ENCODE data around the gene GATAD2A.

The GATAD2A gene

DNA sequence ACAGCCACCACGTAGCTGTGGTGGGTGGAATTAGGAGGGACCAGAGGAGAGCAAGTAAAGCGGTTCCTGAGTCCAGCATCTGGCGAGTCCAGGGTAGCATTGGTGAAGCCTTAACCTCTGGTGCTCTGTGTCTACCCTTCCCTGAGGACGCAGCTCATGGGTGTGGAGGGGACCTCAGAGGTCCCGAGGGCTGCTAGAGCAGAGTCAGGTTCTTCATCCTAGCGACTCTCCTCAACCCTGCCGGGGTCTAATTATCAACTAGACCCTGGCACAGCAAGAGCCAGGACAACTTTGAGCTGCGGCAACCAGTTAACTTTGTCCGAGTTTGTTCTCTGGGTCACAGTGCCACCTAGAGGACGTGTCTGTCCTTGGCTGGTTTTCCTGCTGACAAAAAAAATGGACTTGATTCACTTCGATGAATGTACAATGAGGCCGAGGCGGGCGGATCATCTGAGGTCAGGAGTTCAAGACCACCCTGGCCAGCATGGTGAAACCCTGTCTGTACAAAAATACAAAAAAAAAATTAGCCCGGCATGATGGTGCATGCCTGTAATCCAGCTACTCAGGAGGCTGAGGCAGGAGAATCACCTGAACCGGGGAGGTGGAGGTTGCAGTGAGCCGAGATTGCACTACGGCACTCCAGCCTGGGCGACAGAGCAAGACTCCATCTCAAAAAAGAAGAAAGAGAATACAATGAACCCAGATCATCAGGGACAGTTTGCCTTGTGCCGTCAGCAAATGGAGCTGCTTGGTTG, 84.9 kb downstream of the GATAD2A start:
- TF ChIP-seq TAF1 (IDR thresholded peaks at IDR 0.05; ENCODE audit: borderline replicate concordance, low read depth, low read length) (no peak), POLR2A (IDR thresholded peaks at IDR 0.05; ENCODE audit: low read depth, low read length) (no peak), POLR2AphosphoS5 (IDR thresholded peaks at IDR 0.05; ENCODE audit: low read depth, low read length) (no peak)
- DNase-seq (ENCODE audit: insufficient read length) (peak; percentile 78), FAIRE-seq (peak; percentile 97)

DNA sequence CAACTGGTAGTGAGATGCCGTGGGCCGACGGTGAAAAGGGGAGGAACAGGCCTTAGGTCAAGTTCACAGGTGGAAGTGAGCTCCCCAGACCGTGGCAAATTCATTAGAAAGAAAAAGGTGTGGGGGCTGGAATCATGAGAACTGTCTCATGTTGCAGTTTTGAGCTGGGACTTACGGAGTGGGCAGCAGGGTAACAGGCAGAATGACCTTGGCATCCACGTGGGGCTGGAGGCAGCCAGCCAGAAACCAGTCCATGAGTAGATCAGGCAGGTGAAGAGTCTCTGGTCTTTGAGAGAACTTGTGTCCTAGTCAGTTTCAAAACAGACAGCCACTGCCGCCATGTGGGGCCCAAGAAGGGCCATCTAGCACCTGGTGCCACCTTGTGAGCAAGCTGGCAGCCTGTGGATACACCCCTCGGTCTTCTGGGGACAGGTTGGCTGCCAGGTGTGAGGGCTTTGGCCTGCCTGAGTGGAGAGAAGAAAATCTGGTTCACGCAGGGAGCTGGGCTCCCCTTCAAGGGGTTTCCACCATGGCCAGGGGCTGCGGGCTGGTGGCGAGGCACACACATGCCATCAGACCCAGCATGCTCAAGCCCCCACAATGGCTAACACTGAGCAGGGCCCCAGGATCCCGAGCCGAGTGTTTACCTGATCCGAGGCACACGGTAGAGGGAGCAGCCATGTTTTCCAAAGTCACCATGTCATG, 86.0 kb downstream of the GATAD2A start:
- FAIRE-seq, result no peak

DNA sequence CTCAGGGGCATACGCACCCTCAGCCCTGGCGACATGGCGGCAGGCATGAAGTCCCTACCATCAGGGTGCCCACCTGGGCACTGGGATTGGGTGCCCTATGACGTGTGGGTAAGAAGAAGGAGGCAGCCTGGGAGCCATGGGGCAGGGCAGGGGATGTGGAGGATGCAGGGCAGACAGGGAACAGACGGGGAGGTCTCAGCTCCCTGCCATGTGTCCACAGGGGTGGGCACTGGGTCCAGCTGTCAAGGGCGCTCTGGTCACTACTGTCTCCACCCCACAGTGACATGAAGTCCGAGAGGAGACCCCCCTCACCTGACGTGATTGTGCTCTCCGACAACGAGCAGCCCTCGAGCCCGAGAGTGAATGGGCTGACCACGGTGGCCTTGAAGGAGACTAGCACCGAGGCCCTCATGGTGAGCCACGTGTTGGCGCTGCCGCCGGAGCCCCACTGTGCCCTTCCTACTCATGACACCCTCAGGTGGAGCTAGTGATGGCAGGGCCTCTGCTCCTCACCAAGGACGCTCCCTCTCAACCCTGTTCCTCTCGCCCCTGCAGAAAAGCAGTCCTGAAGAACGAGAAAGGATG, 86.6 kb downstream of the GATAD2A start:
- TF ChIP-seq POLR2AphosphoS5 (IDR thresholded peaks at IDR 0.05; ENCODE audit: low read depth, low read length), result no peak
- no peak for TF ChIP-seq TAF1 (IDR thresholded peaks at IDR 0.05; ENCODE audit: borderline replicate concordance, low read depth, low read length)
- TF ChIP-seq POLR2A (IDR thresholded peaks at IDR 0.05; ENCODE audit: low read depth, low read length), result no peak
- no peak for FAIRE-seq
- DNase-seq (ENCODE audit: insufficient read length), result no peak

More for the DNA sequence above, 86.0 kb downstream of the GATAD2A start:
- TF ChIP-seq POLR2AphosphoS5 (IDR thresholded peaks at IDR 0.05; ENCODE audit: low read depth, low read length) (no peak), POLR2A (IDR thresholded peaks at IDR 0.05; ENCODE audit: low read depth, low read length) (no peak), TAF1 (IDR thresholded peaks at IDR 0.05; ENCODE audit: borderline replicate concordance, low read depth, low read length) (no peak)
- DNase-seq (ENCODE audit: insufficient read length), result no peak

DNA sequence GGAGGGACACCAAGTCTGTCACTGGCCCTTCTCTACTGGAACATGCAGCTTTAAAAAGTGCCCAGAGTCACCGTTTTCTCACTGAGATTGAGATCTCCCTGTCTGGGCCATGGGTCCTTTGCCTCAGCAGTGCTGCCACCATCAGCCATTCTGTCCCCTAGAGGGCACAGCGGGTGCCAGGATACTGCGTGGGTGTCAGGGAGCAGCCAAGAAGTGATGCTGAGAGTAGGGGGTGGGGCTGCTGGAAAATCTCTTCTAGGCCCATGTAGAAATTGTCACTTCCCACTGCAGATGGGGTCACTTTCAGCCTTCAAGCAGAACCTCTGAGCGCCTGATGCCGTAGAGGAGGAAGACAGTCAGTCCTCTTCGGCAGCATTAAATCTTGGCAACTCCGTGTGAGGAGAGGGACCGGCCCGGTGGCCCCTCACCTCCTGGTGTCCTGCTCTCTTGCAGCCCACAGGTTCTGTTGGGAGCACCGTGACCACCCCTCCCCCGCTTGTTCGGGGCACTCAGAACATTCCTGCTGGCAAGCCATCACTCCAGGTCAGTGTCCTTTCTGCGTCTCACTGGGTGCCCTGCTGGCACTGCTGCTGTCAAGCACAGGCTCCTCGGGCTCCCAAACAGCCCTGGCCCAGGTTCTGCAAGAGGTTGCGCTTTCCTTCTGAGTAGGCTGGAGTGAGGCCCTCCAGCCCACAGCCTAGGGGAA, 88.5 kb downstream of the GATAD2A start:
- no peak for DNase-seq (ENCODE audit: insufficient read length)
- FAIRE-seq, result no peak
- TF ChIP-seq POLR2A (IDR thresholded peaks at IDR 0.05; ENCODE audit: low read depth, low read length) (no peak), POLR2AphosphoS5 (IDR thresholded peaks at IDR 0.05; ENCODE audit: low read depth, low read length) (no peak), TAF1 (IDR thresholded peaks at IDR 0.05; ENCODE audit: borderline replicate concordance, low read depth, low read length) (no peak)

DNA sequence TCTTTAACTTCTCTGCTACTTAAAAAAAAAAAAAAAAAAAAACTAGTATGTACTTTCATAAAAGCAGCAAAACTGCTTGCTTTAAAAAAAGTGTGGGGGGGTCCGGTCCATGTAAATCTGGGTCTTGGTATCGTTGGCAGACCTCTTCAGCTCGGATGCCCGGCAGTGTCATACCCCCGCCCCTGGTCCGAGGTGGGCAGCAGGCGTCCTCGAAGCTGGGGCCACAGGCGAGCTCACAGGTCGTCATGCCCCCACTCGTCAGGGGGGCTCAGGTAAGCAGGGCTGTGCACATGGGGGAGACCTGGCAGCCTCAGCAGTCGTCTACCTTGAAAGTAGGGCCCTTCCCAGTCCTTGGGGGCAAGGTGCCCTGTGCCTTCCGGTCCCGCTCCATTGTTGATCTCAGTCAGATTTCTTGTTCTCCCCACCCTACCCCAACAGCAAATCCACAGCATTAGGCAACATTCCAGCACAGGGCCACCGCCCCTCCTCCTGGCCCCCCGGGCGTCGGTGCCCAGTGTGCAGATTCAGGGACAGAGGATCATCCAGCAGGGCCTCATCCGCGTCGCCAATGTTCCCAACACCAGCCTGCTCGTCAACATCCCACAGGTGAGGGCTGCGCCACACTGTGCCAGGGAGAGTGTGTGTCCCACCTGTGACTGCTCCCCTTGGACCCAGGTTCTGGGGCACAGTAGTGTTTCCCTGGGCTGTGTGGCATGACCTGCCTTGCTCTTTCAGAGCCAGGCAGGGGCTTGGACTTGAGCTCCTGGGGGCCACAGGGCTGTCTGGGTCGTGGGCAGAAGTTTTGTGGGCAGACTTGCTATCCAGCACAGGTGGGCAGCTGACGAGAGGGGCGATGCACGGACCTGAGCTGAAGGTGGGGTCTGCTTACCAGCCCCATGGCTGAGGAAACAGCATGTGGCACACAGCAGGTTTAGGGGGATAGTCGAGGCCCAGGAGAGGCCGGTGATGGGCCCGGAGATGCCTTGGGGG, 90.4 kb downstream of the GATAD2A start:
- no peak for FAIRE-seq
- DNase-seq (ENCODE audit: insufficient read length), result no peak
- TF ChIP-seq TAF1 (IDR thresholded peaks at IDR 0.05; ENCODE audit: borderline replicate concordance, low read depth, low read length) (no peak), POLR2A (IDR thresholded peaks at IDR 0.05; ENCODE audit: low read depth, low read length) (no peak), POLR2AphosphoS5 (IDR thresholded peaks at IDR 0.05; ENCODE audit: low read depth, low read length) (no peak)

DNA sequence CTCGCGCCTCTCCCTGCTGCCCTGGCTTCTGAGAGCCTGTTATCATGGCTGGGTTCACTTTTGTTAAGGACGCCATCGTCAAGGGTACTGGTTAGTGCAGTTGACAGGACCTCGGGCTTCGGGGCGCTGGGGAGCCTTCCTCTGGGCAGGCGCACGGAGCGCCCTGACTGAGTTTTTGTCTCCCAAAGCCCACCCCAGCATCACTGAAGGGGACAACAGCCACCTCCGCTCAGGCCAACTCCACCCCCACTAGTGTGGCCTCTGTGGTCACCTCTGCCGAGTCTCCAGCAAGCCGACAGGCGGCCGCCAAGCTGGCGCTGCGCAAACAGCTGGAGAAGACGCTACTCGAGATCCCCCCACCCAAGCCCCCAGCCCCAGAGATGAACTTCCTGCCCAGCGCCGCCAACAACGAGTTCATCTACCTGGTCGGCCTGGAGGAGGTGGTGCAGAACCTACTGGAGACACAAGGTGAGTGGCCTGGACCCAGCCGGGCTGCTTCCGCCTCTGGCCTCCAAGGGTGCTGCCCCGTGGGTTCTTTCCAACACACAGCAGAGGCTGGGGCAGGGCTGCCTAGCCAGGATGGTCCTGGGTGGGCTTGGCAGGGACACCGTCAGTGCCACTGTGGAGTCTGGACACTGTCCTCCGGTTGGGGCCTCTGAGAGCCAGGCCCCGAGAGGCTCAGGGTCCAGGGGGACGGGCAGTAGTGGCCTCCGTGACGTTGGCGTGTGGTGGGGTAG, 92.9 kb downstream of the GATAD2A start:
- TF ChIP-seq POLR2AphosphoS5 (IDR thresholded peaks at IDR 0.05; ENCODE audit: low read depth, low read length) (no peak), TAF1 (IDR thresholded peaks at IDR 0.05; ENCODE audit: borderline replicate concordance, low read depth, low read length) (no peak), POLR2A (IDR thresholded peaks at IDR 0.05; ENCODE audit: low read depth, low read length) (no peak)
- no peak for DNase-seq (ENCODE audit: insufficient read length)
- FAIRE-seq, result no peak

DNA sequence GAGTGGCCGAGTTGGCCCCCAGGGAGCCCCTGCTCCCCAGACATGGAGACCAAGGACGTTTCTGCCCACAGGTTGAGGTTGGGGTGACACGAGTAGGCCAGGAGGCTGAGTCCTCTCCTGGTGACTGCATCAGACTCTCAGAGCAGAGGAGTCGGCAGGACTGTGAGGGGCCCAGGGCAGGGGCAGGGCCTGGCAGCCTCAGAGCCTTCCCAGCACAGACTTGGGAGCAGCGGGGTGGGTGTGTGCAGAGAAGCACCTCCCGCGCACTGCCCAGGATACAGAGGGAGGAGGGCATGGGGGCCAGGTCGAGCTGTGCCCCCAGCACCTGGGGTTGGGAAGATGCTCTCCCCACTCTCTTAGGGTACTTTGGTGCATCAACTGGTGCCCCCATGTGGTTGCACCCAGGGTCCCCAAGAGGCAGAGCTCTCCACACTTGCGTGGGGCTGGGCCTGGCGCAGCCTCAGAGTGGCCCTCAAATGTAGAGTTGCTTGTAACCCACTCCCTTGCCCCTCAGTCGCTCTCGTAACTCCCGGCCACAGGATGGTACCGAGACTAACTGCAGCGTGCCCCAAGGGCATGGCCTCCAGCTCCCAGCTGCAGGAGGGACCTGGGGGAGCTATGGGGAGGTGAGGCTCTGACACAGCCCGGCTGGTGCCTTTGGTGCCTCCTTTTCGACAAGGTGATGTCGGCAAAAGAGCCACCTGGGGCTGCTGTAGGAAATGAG, 94.0 kb downstream of the GATAD2A start:
- FAIRE-seq, result no peak
- no peak for TF ChIP-seq TAF1 (IDR thresholded peaks at IDR 0.05; ENCODE audit: borderline replicate concordance, low read depth, low read length)
- TF ChIP-seq POLR2A (IDR thresholded peaks at IDR 0.05; ENCODE audit: low read depth, low read length), result no peak
- TF ChIP-seq POLR2AphosphoS5 (IDR thresholded peaks at IDR 0.05; ENCODE audit: low read depth, low read length), result no peak
- no peak for DNase-seq (ENCODE audit: insufficient read length)

DNA sequence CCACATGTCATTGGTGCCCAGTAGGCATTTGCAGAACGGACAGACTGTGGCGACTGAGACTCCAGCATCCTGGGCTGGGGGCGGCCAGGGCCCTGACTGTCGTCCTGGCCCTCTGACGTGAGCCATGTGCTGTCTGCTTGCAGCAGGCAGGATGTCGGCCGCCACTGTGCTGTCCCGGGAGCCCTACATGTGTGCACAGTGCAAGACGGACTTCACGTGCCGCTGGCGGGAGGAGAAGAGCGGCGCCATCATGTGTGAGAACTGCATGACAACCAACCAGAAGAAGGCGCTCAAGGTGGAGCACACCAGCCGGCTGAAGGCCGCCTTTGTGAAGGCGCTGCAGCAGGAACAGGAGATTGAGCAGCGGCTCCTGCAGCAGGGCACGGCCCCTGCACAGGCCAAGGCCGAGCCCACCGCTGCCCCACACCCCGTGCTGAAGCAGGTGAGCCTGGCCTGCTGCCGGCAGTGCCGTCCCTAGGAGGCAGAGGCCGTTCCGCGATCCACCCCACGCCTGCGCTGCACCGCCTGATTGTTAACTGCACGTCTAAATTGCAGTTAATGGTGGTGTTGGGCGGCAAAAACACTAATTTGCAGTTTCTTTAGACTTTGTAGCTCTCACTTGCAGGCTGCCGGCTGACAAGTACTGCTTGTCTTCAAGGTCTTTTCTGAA, 95.6 kb downstream of the GATAD2A start:
- DNase-seq (ENCODE audit: insufficient read length), result no peak
- TF ChIP-seq POLR2AphosphoS5 (IDR thresholded peaks at IDR 0.05; ENCODE audit: low read depth, low read length), result no peak
- TF ChIP-seq TAF1 (IDR thresholded peaks at IDR 0.05; ENCODE audit: borderline replicate concordance, low read depth, low read length), result no peak
- no peak for TF ChIP-seq POLR2A (IDR thresholded peaks at IDR 0.05; ENCODE audit: low read depth, low read length)
- FAIRE-seq, result no peak

DNA sequence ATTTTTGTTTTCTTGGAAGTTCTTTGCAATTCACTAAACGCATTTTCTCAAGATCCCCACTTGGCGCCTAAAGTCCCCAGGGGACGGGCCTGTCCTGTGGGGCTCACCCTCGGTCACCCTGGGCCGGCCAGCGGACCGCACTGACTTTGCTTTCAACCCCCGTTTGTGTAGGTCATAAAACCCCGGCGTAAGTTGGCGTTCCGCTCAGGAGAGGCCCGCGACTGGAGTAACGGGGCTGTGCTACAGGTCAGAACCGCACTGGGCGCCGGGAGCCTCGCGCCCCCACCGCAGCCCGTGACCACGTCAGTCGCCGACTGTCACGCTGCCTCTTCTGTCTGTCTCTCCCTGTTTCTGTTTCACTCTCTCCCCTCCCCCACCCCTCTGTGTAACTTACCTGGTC, 96.3 kb downstream of the GATAD2A start:
- no peak for FAIRE-seq

More for the DNA sequence above, 96.3 kb downstream of the GATAD2A start:
- no peak for TF ChIP-seq TAF1 (IDR thresholded peaks at IDR 0.05; ENCODE audit: borderline replicate concordance, low read depth, low read length)
- TF ChIP-seq POLR2A (IDR thresholded peaks at IDR 0.05; ENCODE audit: low read depth, low read length), result no peak
- TF ChIP-seq POLR2AphosphoS5 (IDR thresholded peaks at IDR 0.05; ENCODE audit: low read depth, low read length), result no peak
- no peak for DNase-seq (ENCODE audit: insufficient read length)
